Keratinocyte (primary cell): ENCODE results near the gene DIS3.

Experiments used
- EZH2 ChIP-seq: IDR thresholded peaks from one replicate; pipeline ENCODE4 v1.6.1; 2012; ENCODE audit warnings: inconsistent platforms, mild to moderate bottlenecking, low read length, moderate library complexity
- TF ChIP-seq, protein P1 (sequence below), 3 experiments: IDR thresholded peaks in 1 of 3; conservative IDR thresholded peaks in 1 of 3; optimal IDR thresholded peaks in 1 of 3; 2 replicates in 2 of 3; 3 replicates in 1 of 3; pipeline versions ENCODE3 to v1.5.1; 2011; ENCODE audit warnings: low read length in 3 of 3, mild to moderate bottlenecking in 3 of 3, moderate library complexity in 2 of 3, control low read depth in 1 of 3, inconsistent platforms in 1 of 3; ENCODE audit not compliant: insufficient read depth in 2 of 3; ENCODE audit errors: extremely low read depth in 1 of 3

DNA sequence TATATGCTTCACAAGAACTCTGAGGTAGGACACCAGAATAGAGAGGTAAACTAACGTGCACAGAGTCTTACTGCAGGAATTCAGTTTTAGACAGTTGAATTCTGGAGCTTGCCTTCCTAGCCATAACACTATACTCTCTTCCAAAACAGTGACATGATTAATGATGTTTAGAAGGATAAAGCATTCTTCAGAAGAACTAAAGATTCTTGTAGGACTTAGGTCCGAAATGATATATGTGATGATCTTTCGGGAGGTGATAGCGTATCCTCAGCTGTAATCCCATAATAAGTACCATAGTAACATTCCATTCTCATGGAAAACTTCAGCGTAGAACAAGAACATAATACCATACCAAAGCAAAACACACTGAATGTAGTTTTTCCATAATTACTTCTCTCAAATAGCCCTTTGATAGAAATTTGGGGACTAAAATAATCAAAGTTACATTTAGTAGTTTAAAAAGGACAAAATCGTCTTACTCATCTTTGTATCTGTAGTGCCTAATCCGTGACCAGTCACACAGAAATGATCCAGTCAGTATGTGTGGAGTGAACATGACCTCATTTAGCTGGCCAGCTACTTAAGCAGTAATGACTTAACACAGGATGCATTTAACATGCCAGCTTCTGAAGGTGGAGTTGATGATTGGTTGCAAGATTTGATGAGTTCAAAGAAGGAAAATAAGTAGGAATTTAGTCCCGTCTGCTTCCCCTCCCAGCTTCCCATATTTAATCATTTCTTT is 38.6 kb upstream of the DIS3 start:
- TF ChIP-seq, protein P1, sequence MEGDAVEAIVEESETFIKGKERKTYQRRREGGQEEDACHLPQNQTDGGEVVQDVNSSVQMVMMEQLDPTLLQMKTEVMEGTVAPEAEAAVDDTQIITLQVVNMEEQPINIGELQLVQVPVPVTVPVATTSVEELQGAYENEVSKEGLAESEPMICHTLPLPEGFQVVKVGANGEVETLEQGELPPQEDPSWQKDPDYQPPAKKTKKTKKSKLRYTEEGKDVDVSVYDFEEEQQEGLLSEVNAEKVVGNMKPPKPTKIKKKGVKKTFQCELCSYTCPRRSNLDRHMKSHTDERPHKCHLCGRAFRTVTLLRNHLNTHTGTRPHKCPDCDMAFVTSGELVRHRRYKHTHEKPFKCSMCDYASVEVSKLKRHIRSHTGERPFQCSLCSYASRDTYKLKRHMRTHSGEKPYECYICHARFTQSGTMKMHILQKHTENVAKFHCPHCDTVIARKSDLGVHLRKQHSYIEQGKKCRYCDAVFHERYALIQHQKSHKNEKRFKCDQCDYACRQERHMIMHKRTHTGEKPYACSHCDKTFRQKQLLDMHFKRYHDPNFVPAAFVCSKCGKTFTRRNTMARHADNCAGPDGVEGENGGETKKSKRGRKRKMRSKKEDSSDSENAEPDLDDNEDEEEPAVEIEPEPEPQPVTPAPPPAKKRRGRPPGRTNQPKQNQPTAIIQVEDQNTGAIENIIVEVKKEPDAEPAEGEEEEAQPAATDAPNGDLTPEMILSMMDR (optimal IDR thresholded peaks at IDR 0.05 in 1 of 3, IDR thresholded peaks at IDR 0.05 in 1 of 3, conservative IDR thresholded peaks at IDR 0.05 in 1 of 3; ENCODE audit: extremely low read depth in 1 of 3, insufficient read depth in 2 of 3, low read length in 3 of 3): no peak
- no peak for TF ChIP-seq EZH2
